ENCODE data around the gene SKI. TPM values are rescaled to one million over a fixed set of nuclear protein-coding genes. Genes with fewer than 3 reads are reported as not detected.

The SKI gene
- total RNA-seq, 1 donor from 2014 or later = 34.8 TPM

GRCh38 chr1:2194319-2194897 is 33.7 kb upstream of the SKI start, which contains the start of gene FAAP20:
FAAP20 (minus strand) TSS chr1:2194772; CDS start chr1:2194749, 23 bp downstream.
- DNase-seq (ENCODE audit: low read depth) = no peak

GRCh38 chr1:2194898-2195673 is 33.0 kb upstream of the SKI start:
- peak; percentile 57 for DNase-seq (ENCODE audit: low read depth)

DNA sequence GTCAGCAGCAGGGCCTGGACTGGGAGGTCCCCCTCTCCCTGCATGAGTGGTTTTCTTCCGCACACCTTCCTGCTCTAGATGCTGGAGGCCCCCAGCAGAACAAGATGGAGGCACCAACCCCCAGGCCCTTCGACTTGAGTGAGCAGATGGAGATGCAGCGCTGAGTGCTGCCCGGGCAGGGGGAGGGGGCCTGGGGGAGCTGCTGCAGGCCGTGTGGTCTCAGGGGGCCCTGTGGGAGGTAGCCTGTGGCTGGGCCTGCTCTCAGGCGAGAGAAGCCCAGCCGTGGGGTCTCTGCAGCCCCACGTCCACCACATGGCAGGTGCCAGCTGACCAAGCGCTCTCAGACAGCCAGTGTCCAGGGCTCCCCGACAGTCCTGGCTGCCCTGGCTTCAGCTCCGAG is 32.3 kb upstream of the SKI start:
- no peak for DNase-seq (ENCODE audit: low read depth)

DNA sequence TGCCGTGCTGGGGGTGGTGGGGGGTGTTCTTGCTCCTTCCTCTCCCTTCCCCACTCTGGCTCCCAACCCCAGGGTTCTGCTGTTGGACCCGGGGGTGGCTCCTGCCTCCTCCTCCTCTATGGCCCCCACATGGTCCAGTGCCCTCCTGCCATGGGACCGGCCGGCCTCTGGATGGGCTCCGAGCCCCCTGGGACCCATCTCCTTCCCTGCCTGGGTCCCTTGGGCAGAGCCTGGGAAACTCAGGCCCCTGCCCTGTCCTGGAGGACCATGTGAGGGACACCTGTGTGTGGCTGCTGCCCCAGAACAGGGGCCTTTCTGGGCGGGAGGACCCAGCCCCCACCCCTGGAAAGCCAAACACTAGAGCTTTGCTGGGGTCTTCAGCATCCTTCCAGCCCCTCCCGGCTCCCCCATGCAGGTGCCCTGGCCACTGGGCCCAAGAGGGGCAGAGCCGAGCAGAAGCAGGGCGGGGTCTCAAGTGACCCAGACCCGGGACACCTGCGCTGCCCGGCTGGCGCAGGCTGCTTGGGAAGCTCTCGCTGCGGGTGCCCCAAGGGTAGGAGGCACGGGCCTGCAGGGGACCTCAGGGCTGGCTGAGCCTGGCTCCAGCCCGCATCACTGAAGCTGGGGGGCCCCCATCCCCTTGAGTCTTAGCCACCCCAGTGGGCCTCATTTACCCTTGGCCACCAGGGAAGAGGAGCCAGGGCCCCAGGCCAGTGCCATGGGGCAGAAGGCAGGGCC is 31.0 kb upstream of the SKI start:
- no peak for DNase-seq (ENCODE audit: low read depth)

GRCh38 chr1:2197707-2198165 is 30.4 kb upstream of the SKI start:
- DNase-seq (ENCODE audit: low read depth) = no peak

GRCh38 chr1:2198571-2198970 is 29.5 kb upstream of the SKI start:
- no peak for DNase-seq (ENCODE audit: low read depth)

DNA sequence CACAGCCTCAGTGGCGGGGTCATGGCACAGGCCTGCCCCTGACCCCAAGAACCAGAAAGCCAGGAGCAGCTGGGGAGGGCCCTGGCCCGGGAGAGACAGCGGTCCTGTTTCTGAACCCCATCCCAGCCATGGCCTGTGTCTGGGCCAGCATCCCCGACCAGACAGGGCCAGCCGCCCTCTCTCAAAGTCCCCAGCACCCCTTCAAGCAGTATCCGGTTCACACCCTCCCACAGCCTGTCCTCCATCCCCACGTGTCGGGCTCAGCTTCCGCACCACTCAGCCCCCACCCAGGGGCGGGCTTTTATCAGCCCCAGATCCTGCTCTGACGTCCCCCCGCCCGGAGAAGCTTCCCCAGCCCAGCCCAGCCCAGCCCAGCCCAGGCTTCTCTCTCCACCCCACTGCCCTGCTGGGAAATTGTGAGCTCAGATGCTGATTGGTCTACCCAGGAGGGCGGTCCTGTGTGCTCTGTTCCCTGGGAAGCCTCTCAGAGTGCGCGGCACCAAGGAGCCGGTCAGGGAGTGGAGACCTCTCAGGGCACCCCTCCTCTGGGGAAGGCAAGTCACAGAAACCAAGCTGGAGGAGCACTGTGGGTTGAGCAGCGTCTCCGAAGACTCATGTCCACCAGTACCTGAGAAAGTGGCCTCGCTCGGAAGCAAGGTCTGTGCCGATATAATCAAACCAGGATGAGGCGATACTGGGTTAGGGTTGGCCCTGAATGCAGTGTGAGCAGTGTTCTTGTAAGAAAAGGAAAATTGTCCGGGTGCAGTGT is 28.9 kb upstream of the SKI start:
- peak; percentile 78 for DNase-seq (ENCODE audit: low read depth)

GRCh38 chr1:2200308-2200943 is 27.7 kb upstream of the SKI start:
- DNase-seq (ENCODE audit: low read depth) = no peak

- DNase-seq (ENCODE audit: low read depth) = no peak
These were observed 27.1 kb upstream of the SKI start for GRCh38 chr1:2201062-2201461.

DNA sequence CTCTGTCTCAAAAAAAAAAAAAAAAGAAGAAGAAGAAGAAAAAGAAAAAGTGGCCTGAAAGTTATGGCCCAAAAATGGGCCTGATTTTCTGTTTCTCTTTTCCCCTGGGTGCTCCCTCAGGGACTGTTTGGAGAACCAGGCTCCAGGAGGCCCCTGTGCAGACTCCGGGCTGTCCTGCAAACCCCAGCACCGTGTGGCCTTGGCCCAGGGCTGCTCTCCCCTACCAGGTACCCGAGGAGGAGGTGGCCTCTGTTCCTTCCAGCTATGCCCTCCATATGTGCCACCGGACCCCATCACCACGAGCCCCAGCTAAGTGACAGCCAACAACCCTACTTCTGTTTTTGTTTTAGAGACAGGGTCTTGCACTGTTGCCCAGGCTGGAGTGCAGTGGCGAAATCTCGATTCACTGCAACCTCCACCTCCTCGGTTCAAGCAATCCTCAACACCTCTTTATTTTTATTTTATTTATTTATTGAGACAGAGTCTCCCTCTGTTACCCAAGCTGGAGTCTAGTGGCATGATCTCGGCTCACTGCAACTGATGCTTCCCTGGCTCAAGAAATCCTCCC is 26.0 kb upstream of the SKI start:
- no peak for DNase-seq (ENCODE audit: low read depth)

DNA sequence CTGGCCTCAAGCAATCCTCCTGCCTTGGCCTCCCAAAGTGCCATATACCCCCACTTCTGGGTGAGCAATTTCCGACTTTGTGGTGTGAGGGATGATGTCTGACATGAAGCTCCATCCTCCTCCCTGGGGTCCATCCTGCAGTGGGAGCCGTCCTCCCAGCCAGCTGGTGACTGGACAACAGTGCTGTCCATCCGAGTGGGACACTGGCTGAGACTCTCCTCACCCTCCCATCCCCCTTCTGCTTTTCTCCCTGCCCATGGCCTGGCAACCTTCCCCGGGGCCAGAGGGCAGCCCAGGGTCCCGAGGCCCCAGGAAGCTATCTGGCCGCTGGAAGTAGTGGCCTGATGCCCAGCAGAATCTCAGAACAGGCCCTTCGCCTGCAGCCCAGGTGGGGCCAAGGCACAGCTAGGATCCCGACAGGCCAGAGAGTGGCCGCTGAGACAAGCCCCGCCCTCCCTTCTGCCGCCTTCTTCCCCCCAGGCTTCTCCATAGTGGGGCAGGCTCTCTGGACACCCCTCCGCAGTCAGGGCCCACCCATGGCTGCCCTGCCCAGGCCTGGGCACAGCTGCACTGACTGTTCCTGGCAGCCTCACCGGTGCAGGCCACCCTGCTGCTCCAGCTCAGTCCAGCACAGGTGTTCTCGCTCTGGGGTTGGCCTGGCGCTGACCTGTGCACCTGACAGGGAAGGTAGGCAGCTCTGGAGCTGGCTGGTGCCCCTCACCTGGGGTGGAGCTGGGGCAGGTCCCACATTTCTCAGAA is 25.1 kb upstream of the SKI start:
- DNase-seq (ENCODE audit: low read depth) = no peak

DNA sequence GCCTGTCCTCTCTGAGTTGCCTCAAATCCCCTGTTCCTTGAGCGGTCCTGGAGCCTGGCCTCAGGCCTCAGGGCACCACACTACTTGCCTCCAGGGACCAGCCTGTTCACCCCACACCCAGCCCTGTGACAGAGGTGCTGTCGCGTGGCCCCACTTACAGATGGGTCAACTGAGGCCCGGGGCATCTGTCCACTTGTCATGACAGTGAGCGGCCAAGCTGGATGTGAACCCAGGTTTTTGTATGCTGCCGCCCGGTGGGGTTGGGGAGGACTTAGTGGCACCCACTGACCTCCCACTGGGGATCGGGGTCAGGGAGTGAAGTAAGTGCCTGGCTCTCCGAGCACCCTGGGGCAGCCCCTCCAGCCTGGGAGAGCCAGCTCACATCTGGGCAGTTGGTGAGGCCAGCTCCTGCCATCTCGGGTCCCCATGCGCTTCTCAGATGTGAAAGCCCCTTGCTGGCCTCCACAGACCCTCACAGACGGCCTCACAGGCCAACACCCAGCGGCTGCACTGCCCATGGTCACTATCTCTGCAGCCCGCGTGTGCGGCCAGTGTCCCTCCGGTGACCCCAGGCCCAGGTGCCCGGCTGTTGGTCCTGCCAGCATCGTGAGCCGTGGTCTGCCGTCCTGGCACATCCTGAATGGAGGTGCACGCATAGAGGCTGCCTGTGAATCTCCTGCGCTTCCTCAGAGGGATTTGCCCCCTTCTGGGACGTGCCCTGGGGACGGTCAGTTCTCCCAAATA is 24.3 kb upstream of the SKI start:
- no peak for DNase-seq (ENCODE audit: low read depth)

- DNase-seq (ENCODE audit: low read depth) = no peak
These were observed 23.5 kb upstream of the SKI start for GRCh38 chr1:2204415-2205190.

DNA sequence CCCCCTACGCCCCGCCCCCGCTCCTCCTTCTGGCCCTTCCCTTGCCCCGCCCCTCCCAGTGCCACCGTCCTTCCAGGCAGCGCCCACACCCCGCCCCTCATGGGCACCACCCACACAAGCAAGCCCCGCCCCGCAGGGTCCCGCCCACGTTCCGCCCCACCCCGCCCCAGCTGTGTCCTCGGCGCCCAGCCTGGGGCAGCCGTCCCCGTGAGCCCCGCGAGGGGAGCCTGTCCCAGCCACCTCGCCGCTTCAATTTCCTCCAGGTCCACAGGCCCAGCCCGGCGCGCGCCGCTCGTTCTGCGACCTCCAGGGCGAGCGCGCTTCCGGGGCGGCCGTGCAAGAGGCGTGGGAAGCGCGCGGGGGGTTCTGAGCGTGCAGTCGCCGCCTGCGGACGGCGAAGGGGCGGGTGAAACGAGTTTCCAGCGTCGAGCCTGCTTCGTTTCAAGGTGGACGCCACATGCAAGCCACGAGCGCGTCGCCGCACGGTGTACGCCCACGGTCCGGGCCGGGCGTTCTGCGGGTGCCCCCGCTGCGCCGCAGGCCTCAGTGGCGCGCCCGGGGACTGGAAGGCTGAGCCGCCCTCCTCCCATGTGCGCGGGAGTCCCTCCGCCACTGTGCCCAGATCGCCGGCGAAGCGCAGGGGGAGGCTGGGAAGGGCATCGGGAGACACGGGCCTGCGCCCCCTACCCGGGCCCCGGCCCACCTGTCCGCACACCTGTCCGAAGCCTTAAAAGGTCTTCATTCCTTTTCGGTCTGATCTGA is 22.7 kb upstream of the SKI start:
- DNase-seq (ENCODE audit: low read depth) = peak; percentile 60

- DNase-seq (ENCODE audit: low read depth) = no peak
These were observed 21.2 kb upstream of the SKI start for GRCh38 chr1:2206813-2207487.

DNA sequence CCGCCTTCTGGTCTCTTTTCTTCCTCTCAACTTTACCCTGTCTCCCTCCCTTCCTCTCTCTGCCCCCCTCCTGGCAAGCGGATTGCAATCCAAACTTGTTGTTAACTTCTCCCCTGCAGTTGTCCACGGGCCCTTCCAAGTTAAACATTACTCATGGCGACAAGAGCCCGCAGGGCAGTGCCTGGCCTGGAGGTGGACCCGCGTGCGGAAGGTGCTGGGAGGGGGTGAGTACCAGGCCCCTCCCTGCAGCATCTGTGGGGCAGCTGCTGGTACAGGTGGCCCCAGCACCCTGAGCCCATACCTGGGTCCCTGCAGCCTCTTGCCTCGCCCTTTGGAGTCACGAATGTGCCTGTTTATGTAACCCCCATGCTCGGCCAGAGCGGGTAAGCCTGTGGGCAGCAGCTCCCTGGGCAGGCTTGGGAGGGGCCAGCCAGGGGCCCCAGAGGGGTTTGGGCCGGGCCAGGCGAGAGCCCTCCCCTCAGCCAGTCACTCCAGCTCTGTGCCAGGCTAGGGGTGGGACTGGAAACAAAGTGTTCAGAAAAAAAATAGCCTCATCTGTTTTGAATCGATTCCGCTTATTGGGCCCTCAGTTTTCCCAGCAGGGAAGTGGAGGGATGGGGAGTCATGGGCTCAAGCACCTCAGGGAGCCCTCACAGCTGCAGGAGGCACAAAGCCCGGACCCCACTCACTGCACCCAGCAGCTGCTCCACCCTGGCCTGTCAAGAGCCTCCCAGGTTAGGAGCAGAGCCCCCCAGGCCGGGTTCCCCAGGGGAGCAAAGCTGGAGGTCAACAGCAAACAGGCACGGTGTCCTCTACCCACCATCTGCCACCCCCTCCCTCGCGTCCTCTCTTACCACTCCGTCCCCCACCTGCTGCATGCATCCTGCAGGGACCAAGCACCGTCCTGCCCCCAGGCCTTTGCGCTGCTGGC is 19.5 kb upstream of the SKI start:
- peak; percentile 88 for DNase-seq (ENCODE audit: low read depth)
